Measurements from ENCODE around the gene ENOX1.

Gene ENOX1

DNA sequence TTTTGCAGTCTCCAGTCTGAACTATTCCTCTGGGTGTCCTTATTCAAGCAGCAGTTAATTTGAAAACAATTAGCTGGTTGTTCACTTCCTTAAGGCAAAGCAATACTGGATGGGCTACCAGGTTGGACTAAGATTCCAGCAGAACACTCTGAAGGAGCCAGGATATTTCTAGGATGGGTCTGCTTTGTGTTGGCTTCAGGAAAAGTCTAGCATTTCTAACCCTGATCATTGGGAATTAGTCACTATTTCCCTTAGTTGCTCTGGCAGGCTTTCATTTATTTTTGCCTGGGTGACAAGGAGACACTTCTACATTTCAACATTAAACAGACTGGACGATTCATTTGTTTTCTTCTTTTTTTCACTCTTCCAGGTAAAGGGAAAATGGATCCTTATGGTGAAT, 228.4 kb downstream of the ENOX1 start:
- no peak overlapping the region for H2BK15ac ChIP-seq (replicated peaks; ENCODE audit: low read depth)
- H3K4me3 ChIP-seq (ENCODE audit: low read length), result no peak overlapping the region
- no peak for DNase-seq
- no peak overlapping the region for H2BK120ac ChIP-seq (ENCODE audit: low read depth, low read length)
- no peak overlapping the region for H3K9ac ChIP-seq (ENCODE audit: low read length)
- H3K79me1 ChIP-seq (ENCODE audit: low read length), result no peaks in the 10 kb centered on the region
- no peaks in the 10 kb centered on the region for H3K4me1 ChIP-seq (ENCODE audit: control insufficient read depth, low read depth, low read length)
- no peak overlapping the region for H3K56ac ChIP-seq (ENCODE audit: low read length)
- H3K27ac ChIP-seq (ENCODE audit: low read depth, low read length), result no peak overlapping the region
- no peak overlapping the region for H2AK5ac ChIP-seq (ENCODE audit: low read length)
- no CpG with 5 or more reads among the region's 1 CpG for WGBS (ENCODE audit: extremely low coverage, insufficient coverage, low lambda C conversion rate)
- H3K79me2 ChIP-seq (ENCODE audit: control insufficient read depth, insufficient read depth, low read length), result no peaks in the 10 kb centered on the region
- no peak overlapping the region for H3K23ac ChIP-seq (ENCODE audit: low read length)
- no peak overlapping the region for H3K4me2 ChIP-seq (ENCODE audit: low read length)
- H3K18ac ChIP-seq (ENCODE audit: low read length), result no peak overlapping the region
- H3K36me3 ChIP-seq (ENCODE audit: control insufficient read depth, insufficient read depth, low read length), result no peaks in the 10 kb centered on the region
- H4K5ac ChIP-seq (ENCODE audit: low read length), result no peak overlapping the region
- H4K8ac ChIP-seq (ENCODE audit: low read depth, low read length), result no peak overlapping the region
- H2BK5ac ChIP-seq (ENCODE audit: low read length), result no peak overlapping the region
- H3K4ac ChIP-seq (ENCODE audit: low read depth, low read length), result no peak overlapping the region
- H3K27me3 ChIP-seq (ENCODE audit: insufficient read depth, low read length, poor library complexity), result no peaks in the 10 kb centered on the region

GRCh38 chr13:43555667-43556066, 231.1 kb downstream of the ENOX1 start:
- no peak overlapping the region for H2BK5ac ChIP-seq (ENCODE audit: low read length)
- H3K36me3 ChIP-seq (ENCODE audit: control insufficient read depth, insufficient read depth, low read length), result no peaks in the 10 kb centered on the region
- no peak overlapping the region for H3K4ac ChIP-seq (ENCODE audit: low read depth, low read length)
- H3K4me1 ChIP-seq (ENCODE audit: control insufficient read depth, low read depth, low read length), result no peaks in the 10 kb centered on the region
- H3K79me2 ChIP-seq (ENCODE audit: control insufficient read depth, insufficient read depth, low read length), result no peaks in the 10 kb centered on the region
- no peaks in the 10 kb centered on the region for H3K79me1 ChIP-seq (ENCODE audit: low read length)
- H4K5ac ChIP-seq (ENCODE audit: low read length), result no peak overlapping the region
- no peak overlapping the region for H3K27ac ChIP-seq (ENCODE audit: low read depth, low read length)
- no peak for DNase-seq
- no peak overlapping the region for H4K8ac ChIP-seq (ENCODE audit: low read depth, low read length)
- H3K4me3 ChIP-seq (ENCODE audit: low read length), result no peak overlapping the region
- no peak overlapping the region for H2AK5ac ChIP-seq (ENCODE audit: low read length)
- no peak overlapping the region for H3K18ac ChIP-seq (ENCODE audit: low read length)
- H3K9ac ChIP-seq (ENCODE audit: low read length), result no peak overlapping the region
- H3K56ac ChIP-seq (ENCODE audit: low read length), result no peak overlapping the region
- H3K23ac ChIP-seq (ENCODE audit: low read length), result no peak overlapping the region
- WGBS (ENCODE audit: extremely low coverage, insufficient coverage, low lambda C conversion rate), result no CpG with 5 or more reads among the region's 2 CpGs
- no peak overlapping the region for H3K4me2 ChIP-seq (ENCODE audit: low read length)
- H2BK15ac ChIP-seq (replicated peaks; ENCODE audit: low read depth), result no peak overlapping the region
- no peak overlapping the region for H2BK120ac ChIP-seq (ENCODE audit: low read depth, low read length)
- no peaks in the 10 kb centered on the region for H3K27me3 ChIP-seq (ENCODE audit: insufficient read depth, low read length, poor library complexity)

GRCh38 chr13:43551897-43552456, 234.8 kb downstream of the ENOX1 start:
- H3K79me2 ChIP-seq (ENCODE audit: control insufficient read depth, insufficient read depth, low read length), result no peaks in the 10 kb centered on the region
- H3K4me3 ChIP-seq (ENCODE audit: low read length), result no peak overlapping the region
- H3K56ac ChIP-seq (ENCODE audit: low read length), result no peak overlapping the region
- H2BK15ac ChIP-seq (replicated peaks; ENCODE audit: low read depth), result peak overlapping the region; percentile 36
- H2BK5ac ChIP-seq (ENCODE audit: low read length), result no peak overlapping the region
- H3K27me3 ChIP-seq (ENCODE audit: insufficient read depth, low read length, poor library complexity), result no peaks in the 10 kb centered on the region
- no peak overlapping the region for H3K4ac ChIP-seq (ENCODE audit: low read depth, low read length)
- no peak overlapping the region for H3K4me2 ChIP-seq (ENCODE audit: low read length)
- H2BK120ac ChIP-seq (ENCODE audit: low read depth, low read length), result no peak overlapping the region
- no peak for DNase-seq
- H4K8ac ChIP-seq (ENCODE audit: low read depth, low read length), result no peak overlapping the region
- peaks cover 2% of the 10 kb centered on the region for H3K4me1 ChIP-seq (ENCODE audit: control insufficient read depth, low read depth, low read length)
- H3K79me1 ChIP-seq (ENCODE audit: low read length), result no peaks in the 10 kb centered on the region
- H2AK5ac ChIP-seq (ENCODE audit: low read length), result no peak overlapping the region
- no CpG with 5 or more reads among the region's 3 CpGs for WGBS (ENCODE audit: extremely low coverage, insufficient coverage, low lambda C conversion rate)
- H3K27ac ChIP-seq (ENCODE audit: low read depth, low read length), result no peak overlapping the region
- H3K36me3 ChIP-seq (ENCODE audit: control insufficient read depth, insufficient read depth, low read length), result no peaks in the 10 kb centered on the region
- H3K9ac ChIP-seq (ENCODE audit: low read length), result no peak overlapping the region
- no peak overlapping the region for H3K18ac ChIP-seq (ENCODE audit: low read length)
- H4K5ac ChIP-seq (ENCODE audit: low read length), result no peak overlapping the region
- H3K23ac ChIP-seq (ENCODE audit: low read length), result no peak overlapping the region

- peaks cover 2% of the 10 kb centered on the region for H3K4me1 ChIP-seq (ENCODE audit: control insufficient read depth, low read depth, low read length)
- no peak overlapping the region for H3K4me2 ChIP-seq (ENCODE audit: low read length)
- H3K9ac ChIP-seq (ENCODE audit: low read length), result no peak overlapping the region
- WGBS (ENCODE audit: extremely low coverage, insufficient coverage, low lambda C conversion rate), result no CpG with 5 or more reads among the region's 3 CpGs
- peak; percentile 51 for DNase-seq
- H3K4me3 ChIP-seq (ENCODE audit: low read length), result no peak overlapping the region
- H3K4ac ChIP-seq (ENCODE audit: low read depth, low read length), result no peak overlapping the region
- no peaks in the 10 kb centered on the region for H3K79me1 ChIP-seq (ENCODE audit: low read length)
- no peak overlapping the region for H3K27ac ChIP-seq (ENCODE audit: low read depth, low read length)
- H3K79me2 ChIP-seq (ENCODE audit: control insufficient read depth, insufficient read depth, low read length), result no peaks in the 10 kb centered on the region
- H4K8ac ChIP-seq (ENCODE audit: low read depth, low read length), result no peak overlapping the region
- no peak overlapping the region for H4K5ac ChIP-seq (ENCODE audit: low read length)
- no peak overlapping the region for H2BK5ac ChIP-seq (ENCODE audit: low read length)
- no peak overlapping the region for H2BK120ac ChIP-seq (ENCODE audit: low read depth, low read length)
- no peak overlapping the region for H3K18ac ChIP-seq (ENCODE audit: low read length)
- no peak overlapping the region for H2AK5ac ChIP-seq (ENCODE audit: low read length)
- no peaks in the 10 kb centered on the region for H3K27me3 ChIP-seq (ENCODE audit: insufficient read depth, low read length, poor library complexity)
- H3K23ac ChIP-seq (ENCODE audit: low read length), result no peak overlapping the region
- no peak overlapping the region for H3K56ac ChIP-seq (ENCODE audit: low read length)
- H3K36me3 ChIP-seq (ENCODE audit: control insufficient read depth, insufficient read depth, low read length), result no peaks in the 10 kb centered on the region
- H2BK15ac ChIP-seq (replicated peaks; ENCODE audit: low read depth), result no peak overlapping the region
Measured at GRCh38 chr13:43546816-43547215, 240.0 kb downstream of the ENOX1 start.

GRCh38 chr13:43546251-43546650, 240.5 kb downstream of the ENOX1 start:
- H2BK15ac ChIP-seq (replicated peaks; ENCODE audit: low read depth), result no peak overlapping the region
- H3K9ac ChIP-seq (ENCODE audit: low read length), result no peak overlapping the region
- no peak overlapping the region for H3K4me3 ChIP-seq (ENCODE audit: low read length)
- H4K5ac ChIP-seq (ENCODE audit: low read length), result no peak overlapping the region
- no peak overlapping the region for H3K18ac ChIP-seq (ENCODE audit: low read length)
- H3K27me3 ChIP-seq (ENCODE audit: insufficient read depth, low read length, poor library complexity), result no peaks in the 10 kb centered on the region
- no peaks in the 10 kb centered on the region for H3K36me3 ChIP-seq (ENCODE audit: control insufficient read depth, insufficient read depth, low read length)
- no peak overlapping the region for H2AK5ac ChIP-seq (ENCODE audit: low read length)
- no peaks in the 10 kb centered on the region for H3K79me2 ChIP-seq (ENCODE audit: control insufficient read depth, insufficient read depth, low read length)
- no peak overlapping the region for H3K56ac ChIP-seq (ENCODE audit: low read length)
- peak; percentile 59 for DNase-seq
- peaks cover 2% of the 10 kb centered on the region for H3K4me1 ChIP-seq (ENCODE audit: control insufficient read depth, low read depth, low read length)
- no peak overlapping the region for H3K27ac ChIP-seq (ENCODE audit: low read depth, low read length)
- no peak overlapping the region for H3K4me2 ChIP-seq (ENCODE audit: low read length)
- no peaks in the 10 kb centered on the region for H3K79me1 ChIP-seq (ENCODE audit: low read length)
- WGBS (ENCODE audit: extremely low coverage, insufficient coverage, low lambda C conversion rate), result no CpG with 5 or more reads among the region's 3 CpGs
- no peak overlapping the region for H3K23ac ChIP-seq (ENCODE audit: low read length)
- H4K8ac ChIP-seq (ENCODE audit: low read depth, low read length), result no peak overlapping the region
- no peak overlapping the region for H3K4ac ChIP-seq (ENCODE audit: low read depth, low read length)
- H2BK5ac ChIP-seq (ENCODE audit: low read length), result no peak overlapping the region
- H2BK120ac ChIP-seq (ENCODE audit: low read depth, low read length), result no peak overlapping the region

DNA sequence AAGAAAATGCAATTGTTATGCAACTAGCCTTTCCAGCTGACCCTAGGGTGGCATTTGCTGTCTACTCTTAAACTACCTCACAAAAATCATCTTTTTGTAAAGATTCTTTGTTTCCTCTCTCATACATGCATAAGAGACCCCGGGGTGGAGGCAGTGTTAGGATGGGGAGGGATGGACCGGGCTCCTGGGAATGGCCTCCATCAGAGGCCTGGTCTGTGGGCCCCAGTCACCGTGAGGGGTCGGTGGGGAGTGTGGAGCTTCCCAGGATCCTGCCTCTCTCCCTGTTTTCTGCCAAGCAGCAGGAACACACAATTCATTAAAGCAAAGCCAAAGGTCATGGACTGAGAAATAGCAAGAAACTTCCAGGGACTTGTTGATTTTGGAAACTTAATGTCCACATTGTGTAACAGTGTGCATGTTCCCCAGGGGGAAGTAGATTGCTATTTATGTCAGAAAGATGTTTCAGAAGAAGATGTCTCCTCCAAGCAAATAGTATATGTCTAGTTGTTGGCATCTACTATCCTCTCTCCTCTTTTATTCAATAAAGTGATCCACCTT, 241.4 kb downstream of the ENOX1 start:
- H3K4me2 ChIP-seq (ENCODE audit: low read length), result no peak overlapping the region
- H3K18ac ChIP-seq (ENCODE audit: low read length), result no peak overlapping the region
- no peak overlapping the region for H2BK5ac ChIP-seq (ENCODE audit: low read length)
- H3K4ac ChIP-seq (ENCODE audit: low read depth, low read length), result no peak overlapping the region
- no peaks in the 10 kb centered on the region for H3K79me2 ChIP-seq (ENCODE audit: control insufficient read depth, insufficient read depth, low read length)
- H2BK15ac ChIP-seq (replicated peaks; ENCODE audit: low read depth), result no peak overlapping the region
- no peak overlapping the region for H4K8ac ChIP-seq (ENCODE audit: low read depth, low read length)
- H2AK5ac ChIP-seq (ENCODE audit: low read length), result no peak overlapping the region
- no peaks in the 10 kb centered on the region for H3K79me1 ChIP-seq (ENCODE audit: low read length)
- no peak overlapping the region for H3K27ac ChIP-seq (ENCODE audit: low read depth, low read length)
- H3K23ac ChIP-seq (ENCODE audit: low read length), result no peak overlapping the region
- peaks cover 2% of the 10 kb centered on the region for H3K4me1 ChIP-seq (ENCODE audit: control insufficient read depth, low read depth, low read length)
- H3K9ac ChIP-seq (ENCODE audit: low read length), result no peak overlapping the region
- no peak overlapping the region for H3K4me3 ChIP-seq (ENCODE audit: low read length)
- no peaks in the 10 kb centered on the region for H3K36me3 ChIP-seq (ENCODE audit: control insufficient read depth, insufficient read depth, low read length)
- no peak overlapping the region for H4K5ac ChIP-seq (ENCODE audit: low read length)
- no CpG with 5 or more reads among the region's 4 CpGs for WGBS (ENCODE audit: extremely low coverage, insufficient coverage, low lambda C conversion rate)
- H2BK120ac ChIP-seq (ENCODE audit: low read depth, low read length), result no peak overlapping the region
- no peak for DNase-seq
- no peaks in the 10 kb centered on the region for H3K27me3 ChIP-seq (ENCODE audit: insufficient read depth, low read length, poor library complexity)
- H3K56ac ChIP-seq (ENCODE audit: low read length), result no peak overlapping the region

Measured in mesendoderm (in vitro differentiated cells).